Trophoblast cell (in vitro differentiated cells and primary cell): ENCODE data around the gene ITLN2.
"Not testable (repeated sequence)": the region's sequence is repeated elsewhere in the genome, so short reads cannot be mapped to it uniquely, and the experiment has no call there.

ENCODE experiments used
- DNase-seq, 2 donors: peaks; one replicate each; pipeline ENCODE4 v3.0.0-alpha.2; 2016
- H2AFZ ChIP-seq: 2 replicates; pipeline ENCODE4 v1.6.1; 2013; ENCODE audit warnings: low read length, moderate library complexity, mild to moderate bottlenecking; ENCODE audit not compliant: insufficient read depth, poor library complexity
- H2AK5ac ChIP-seq: 2 replicates; pipeline ENCODE4 v1.6.1; 2013; ENCODE audit warnings: mild to moderate bottlenecking, low read length
- H2BK120ac ChIP-seq: 2 replicates; pipeline ENCODE4 v1.6.1; 2013; ENCODE audit warnings: low read length, mild to moderate bottlenecking, moderate library complexity; ENCODE audit not compliant: insufficient read depth, poor library complexity
- H2BK12ac ChIP-seq: 2 replicates; pipeline ENCODE4 v1.6.1; 2013; ENCODE audit warnings: mild to moderate bottlenecking, low read length, moderate library complexity
- H2BK5ac ChIP-seq: 2 replicates; pipeline ENCODE4 v1.6.1; 2013; ENCODE audit warnings: low read length, low read depth, moderate library complexity, mild to moderate bottlenecking; ENCODE audit not compliant: poor library complexity
- H3K14ac ChIP-seq: 2 replicates; pipeline ENCODE4 v1.6.1; 2013; ENCODE audit warnings: mild to moderate bottlenecking, low read length
- H3K18ac ChIP-seq: 2 replicates; pipeline ENCODE4 v1.6.1; 2013; ENCODE audit warnings: mild to moderate bottlenecking, low read length
- H3K23ac ChIP-seq: 2 replicates; pipeline ENCODE4 v1.6.1; 2013; ENCODE audit warnings: low read length
- H3K27ac ChIP-seq: 2 replicates; pipeline ENCODE4 v1.5.1; 2013; ENCODE audit warnings: low read depth, mild to moderate bottlenecking, inconsistent platforms, low read length, moderate library complexity
- H3K27me3 ChIP-seq: 2 replicates; pipeline ENCODE4 v1.6.1; 2013; ENCODE audit warnings: inconsistent platforms, mild to moderate bottlenecking, low read length, moderate library complexity; ENCODE audit not compliant: insufficient read depth
- H3K36me3 ChIP-seq, 2 experiments: 1 replicate in 1 of 2; 2 replicates in 1 of 2; pipeline ENCODE4 v1.6.1; 2013; ENCODE audit warnings: low read length in 2 of 2, mild to moderate bottlenecking in 2 of 2, moderate library complexity in 1 of 2; ENCODE audit not compliant: insufficient read depth in 2 of 2, control insufficient read depth in 1 of 2
- H3K4ac ChIP-seq: 2 replicates; pipeline ENCODE4 v1.6.1; 2013; ENCODE audit warnings: low read depth, mild to moderate bottlenecking, low read length, moderate library complexity
- H3K4me1 ChIP-seq, 2 experiments: 1 replicate in 1 of 2; 2 replicates in 1 of 2; pipeline ENCODE4 v1.6.1; 2013; ENCODE audit warnings: low read length in 2 of 2, mild to moderate bottlenecking in 2 of 2, moderate library complexity in 1 of 2; ENCODE audit not compliant: insufficient read depth in 2 of 2, control insufficient read depth in 1 of 2
- H3K4me2 ChIP-seq: 2 replicates; pipeline ENCODE4 v1.6.1; 2013; ENCODE audit warnings: inconsistent platforms, mild to moderate bottlenecking, low read length, moderate library complexity
- H3K4me3 ChIP-seq: 2 replicates; pipeline ENCODE4 v1.5.1; 2013; ENCODE audit warnings: mild to moderate bottlenecking, low read depth, low read length, inconsistent platforms
- H3K79me1 ChIP-seq: one replicate; pipeline ENCODE4 v1.6.1; 2013; ENCODE audit warnings: low read length
- H3K79me2 ChIP-seq: 2 replicates; pipeline ENCODE4 v1.6.1; 2013; ENCODE audit warnings: low read length, mild to moderate bottlenecking; ENCODE audit not compliant: control insufficient read depth, insufficient read depth, poor library complexity
- H3K9ac ChIP-seq: 2 replicates; pipeline ENCODE4 v1.6.1; 2013; ENCODE audit warnings: mild to moderate bottlenecking, low read length
- H3K9me3 ChIP-seq: 2 replicates; pipeline ENCODE4 v1.6.1; 2013; ENCODE audit warnings: low read depth, mild to moderate bottlenecking, control low read depth, inconsistent platforms, low read length; ENCODE audit not compliant: insufficient read depth
- H4K12ac ChIP-seq: 2 replicates; pipeline ENCODE4 v1.6.1; 2013; ENCODE audit warnings: low read depth, mild to moderate bottlenecking, low read length, moderate library complexity
- H4K8ac ChIP-seq: 2 replicates; pipeline ENCODE4 v1.6.1; 2013; ENCODE audit warnings: low read depth, mild to moderate bottlenecking, low read length, moderate library complexity
- H4K91ac ChIP-seq: one replicate; pipeline ENCODE4 v1.6.1; 2013; ENCODE audit warnings: low read depth, mild to moderate bottlenecking, low read length, moderate library complexity
- WGBS: extraction: QIAGEN DNeasy Blood & Tissue Kit; methylation state at CpG from one replicate; pipeline ENCODE4 v1.1.7; 2013; ENCODE audit warnings: missing lambda C conversion rate; ENCODE audit not compliant: insufficient read length, insufficient coverage; ENCODE audit errors: extremely low coverage; 5-methylcytosine and 5-hydroxymethylcytosine counted together

The ITLN2 gene

DNA sequence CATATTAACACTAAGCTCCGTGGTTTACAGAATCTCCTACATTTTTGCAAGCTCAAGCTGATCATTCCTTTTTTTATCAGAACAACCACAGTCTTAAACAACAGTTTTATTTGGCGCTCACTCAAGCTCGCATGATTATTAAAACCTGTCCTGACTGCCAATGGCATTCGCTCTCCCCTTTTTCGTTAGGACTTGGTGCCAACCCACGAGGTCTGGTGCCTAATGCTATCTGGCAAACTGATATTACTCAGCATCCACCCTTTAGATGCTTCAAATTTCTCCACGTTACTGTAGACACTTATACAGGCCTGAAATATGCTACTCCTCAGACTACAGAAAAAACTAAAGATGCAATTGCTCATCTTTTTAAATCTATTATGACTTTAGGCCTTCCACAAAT, 46.6 kb downstream of the ITLN2 start:
- WGBS, result no CpG with 5 or more reads among the region's 7 CpGs
- no peak overlapping the region for H4K91ac ChIP-seq
- no peak overlapping the region for H3K4me3 ChIP-seq

DNA sequence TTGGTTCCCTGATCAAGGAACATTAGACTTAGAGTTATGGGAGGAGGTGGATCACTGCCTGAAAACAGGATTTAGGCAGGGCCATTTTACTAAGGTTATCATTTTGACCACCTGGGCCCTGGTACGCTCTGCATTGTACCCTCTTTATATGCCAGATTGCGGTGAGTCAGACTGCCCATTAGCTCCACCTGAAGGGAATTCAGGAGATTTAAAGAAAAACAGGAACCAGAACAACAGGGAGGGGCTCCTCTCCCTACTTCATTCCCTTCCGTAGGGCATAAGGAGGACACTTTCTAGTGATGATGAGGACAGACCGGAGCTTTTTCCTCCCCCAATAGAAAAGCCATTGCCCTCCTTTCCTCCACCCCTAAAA, 49.0 kb downstream of the ITLN2 start:
- Histone ChIP-seq H3K9me3 (peaks cover 2% of the 10 kb centered on the region), H4K12ac (no peak overlapping the region), H3K9ac (no peak overlapping the region), H2BK12ac (no peak overlapping the region), H2BK120ac (no peak overlapping the region), H3K4ac (no peak overlapping the region), H3K14ac (no peak overlapping the region), H3K4me1 (peaks cover 0 to 2% of the 10 kb centered on the region in 2 experiments), H3K27me3 (no peaks in the 10 kb centered on the region), H3K27ac (no peak overlapping the region), H3K36me3 (no peaks in the 10 kb centered on the region), H2AK5ac (no peak overlapping the region), H3K79me2 (no peaks in the 10 kb centered on the region), H2BK5ac (no peak overlapping the region), H3K4me2 (no peak overlapping the region), H4K91ac (no peak overlapping the region), H3K23ac (no peak overlapping the region), H4K8ac (no peak overlapping the region), H3K4me3 (no peak overlapping the region), H2AFZ (no peak overlapping the region), H3K18ac (no peak overlapping the region), H3K79me1 (no peaks in the 10 kb centered on the region)
- no peak for DNase-seq
- WGBS, result no CpG with 5 or more reads among the region's 4 CpGs

More for the DNA sequence above, 46.6 kb downstream of the ITLN2 start:
- no peak overlapping the region for H4K12ac ChIP-seq
- H2AFZ ChIP-seq, result no peak overlapping the region
- peaks cover 0 to 9% of the 10 kb centered on the region in 2 experiments for H3K4me1 ChIP-seq
- H2AK5ac ChIP-seq, result no peak overlapping the region
- H3K18ac ChIP-seq, result no peak overlapping the region
- no peak overlapping the region for H3K23ac ChIP-seq
- H3K79me1 ChIP-seq, result peaks cover 2% of the 10 kb centered on the region
- no peaks in the 10 kb centered on the region for H3K27me3 ChIP-seq
- no peak overlapping the region for H3K9ac ChIP-seq
- no peak overlapping the region for H2BK120ac ChIP-seq
- no peaks in the 10 kb centered on the region for H3K36me3 ChIP-seq
- H3K4ac ChIP-seq, result no peak overlapping the region
- H3K79me2 ChIP-seq, result no peaks in the 10 kb centered on the region
- no peak overlapping the region for H3K14ac ChIP-seq
- H2BK5ac ChIP-seq, result no peak overlapping the region
- no peak overlapping the region for H2BK12ac ChIP-seq
- peak in 1 of 2 donors; percentile 54 for DNase-seq
- H4K8ac ChIP-seq, result no peak overlapping the region
- no peak overlapping the region for H3K27ac ChIP-seq
- H3K4me2 ChIP-seq, result no peak overlapping the region
- H3K9me3 ChIP-seq, result peaks cover 2% of the 10 kb centered on the region

DNA sequence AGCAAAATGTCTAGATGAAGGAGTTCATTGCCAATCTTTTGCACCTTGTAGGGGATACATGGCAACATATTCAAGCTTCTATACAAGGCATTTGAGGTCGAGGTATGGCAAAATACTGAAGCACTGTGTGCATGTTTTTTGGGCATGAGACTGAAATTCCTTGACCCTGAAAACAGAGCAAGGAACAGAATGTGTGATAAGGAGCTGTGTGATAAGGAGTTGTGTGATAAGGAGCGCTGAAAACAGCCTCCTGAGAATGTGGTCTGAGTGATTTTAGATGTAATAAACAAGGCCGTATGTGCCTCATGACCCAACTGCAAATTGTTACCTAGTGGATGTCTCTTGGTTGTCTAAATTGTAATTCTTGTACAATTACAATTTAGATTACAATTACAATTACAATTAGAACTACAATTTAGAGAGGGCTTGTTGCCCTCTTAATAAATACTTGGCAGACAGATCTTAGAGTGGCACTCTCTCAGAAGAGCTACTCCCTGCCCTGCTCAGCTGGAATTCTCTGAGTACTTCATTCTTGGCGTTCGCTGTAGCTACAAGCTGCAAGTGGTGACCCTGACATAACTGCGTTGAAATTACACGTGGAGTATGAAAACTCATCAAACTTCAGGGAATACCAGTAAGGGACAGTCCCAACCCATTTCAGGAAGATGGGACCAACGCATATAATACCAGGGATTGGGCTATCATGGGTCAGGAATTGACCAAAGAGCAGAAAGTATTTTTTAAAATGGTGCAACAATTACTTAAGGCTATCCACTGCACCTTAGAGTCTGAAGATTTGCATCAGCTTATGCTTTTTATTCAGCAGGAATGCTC, 49.6 kb downstream of the ITLN2 start:
- Histone ChIP-seq H3K14ac (no peak overlapping the region), H2BK5ac (no peak overlapping the region), H3K4ac (no peak overlapping the region), H2BK12ac (no peak overlapping the region), H3K27me3 (no peaks in the 10 kb centered on the region), H2BK120ac (no peak overlapping the region), H3K4me2 (no peak overlapping the region), H3K4me3 (no peak overlapping the region), H3K9ac (no peak overlapping the region), H4K12ac (no peak overlapping the region), H3K79me2 (no peaks in the 10 kb centered on the region), H3K9me3 (peaks cover 1% of the 10 kb centered on the region), H3K79me1 (no peaks in the 10 kb centered on the region), H2AK5ac (no peak overlapping the region), H3K27ac (no peak overlapping the region), H4K91ac (no peak overlapping the region), H3K18ac (no peak overlapping the region), H3K36me3 (no peaks in the 10 kb centered on the region), H4K8ac (no peak overlapping the region), H2AFZ (no peak overlapping the region), H3K4me1 (peaks cover 0 to 2% of the 10 kb centered on the region in 2 experiments), H3K23ac (no peak overlapping the region)
- DNase-seq, result peak; percentile 45 to 80
- WGBS, result no CpG with 5 or more reads among the region's 8 CpGs

DNA sequence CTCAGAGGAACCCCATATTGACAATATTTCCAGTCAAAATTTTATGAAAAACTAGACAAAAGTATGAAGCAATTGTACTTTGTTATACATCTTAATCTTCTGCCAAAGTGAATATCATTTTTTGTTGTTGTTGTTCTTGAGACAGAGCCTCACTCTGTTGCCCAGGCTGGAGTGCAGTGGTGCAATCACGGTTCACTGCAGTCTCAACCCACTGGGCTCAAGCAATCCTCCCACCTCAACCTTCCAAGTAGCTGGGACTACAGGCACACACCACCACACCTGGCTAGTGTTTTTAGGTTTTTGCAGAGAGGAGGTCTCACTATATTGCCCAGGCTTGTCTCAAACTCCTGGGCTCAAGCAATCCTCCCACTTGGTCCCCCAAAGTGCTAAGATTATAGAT, 52.4 kb downstream of the ITLN2 start:
- H3K9ac ChIP-seq, H3K4ac ChIP-seq, H4K8ac ChIP-seq, H3K4me1 ChIP-seq, H3K14ac ChIP-seq, H4K91ac ChIP-seq, H3K79me1 ChIP-seq, H2BK12ac ChIP-seq, H3K4me3 ChIP-seq, H2AK5ac ChIP-seq, H3K27me3 ChIP-seq, H4K12ac ChIP-seq, DNase-seq, H3K18ac ChIP-seq, H3K4me2 ChIP-seq, H3K27ac ChIP-seq, H3K9me3 ChIP-seq, H2BK5ac ChIP-seq, H3K23ac ChIP-seq, H2AFZ ChIP-seq, H3K36me3 ChIP-seq, H3K79me2 ChIP-seq, H2BK120ac ChIP-seq: not testable (repeated sequence)
- WGBS, result no CpG with 5 or more reads among the region's 1 CpG
